ENCODE data around the gene CYTH2. TPM values are rescaled to one million over a fixed set of nuclear protein-coding genes. Genes with fewer than 3 reads are reported as not detected.

The CYTH2 gene
- total and polyA plus RNA-seq, 9 of the 15 experiments (the other 6 are each of a cell fraction or from before 2014, with no cell fraction given), result 1.8 to 45.2 (median 23.8) TPM

DNA sequence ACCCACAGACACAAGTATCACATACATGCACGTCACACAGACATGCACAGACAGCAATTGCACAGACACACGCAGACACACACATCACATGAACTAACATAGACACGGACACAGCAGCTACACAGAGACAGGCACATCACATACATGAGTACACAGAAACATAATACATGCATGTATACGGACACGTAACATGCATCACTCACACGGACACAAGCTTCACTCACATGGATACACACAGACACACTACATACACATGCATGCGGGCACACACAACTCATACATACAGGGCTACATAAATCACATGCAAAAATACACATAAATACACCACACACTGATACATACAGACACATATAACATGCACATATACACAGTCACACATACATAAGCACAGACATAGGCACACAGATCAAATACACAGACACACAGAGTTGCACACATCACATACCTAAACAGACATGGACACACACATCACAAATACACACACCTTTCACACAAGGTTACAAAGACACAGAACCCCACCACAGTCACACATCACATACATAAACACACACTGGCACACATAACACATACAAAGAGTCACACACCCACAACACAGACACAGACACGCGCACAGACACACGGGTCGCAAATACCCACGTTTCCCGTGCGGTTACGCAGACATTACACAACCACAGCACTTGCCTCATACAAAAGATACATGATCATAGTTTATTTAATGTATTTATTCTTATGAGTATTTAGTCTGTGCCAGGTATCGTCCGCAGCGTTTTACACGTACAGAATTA is 43.5 kb downstream of the CYTH2 start (continued):
- TF ChIP-seq SRSF9 (IDR thresholded peaks at IDR 0.05; ENCODE audit: borderline replicate concordance, low read depth, low read length) (no peak), ELF4 (CRISPR knock-in tag; IDR thresholded peaks at IDR 0.05) (0 out of 2 replicates have a peak, but pooled peaks have one; percentile 38), ARHGAP35 (IDR thresholded peaks at IDR 0.05; ENCODE audit: partially characterized antibody) (peak; percentile 33), RNF2 (IDR thresholded peaks at IDR 0.05) (no peak), ZNF444 (CRISPR knock-in tag; IDR thresholded peaks at IDR 0.05) (no peak), NR2F6 (CRISPR knock-in tag; IDR thresholded peaks at IDR 0.05) (no peak), RFX7 (CRISPR knock-in tag; IDR thresholded peaks at IDR 0.05) (no peak), HCFC1 (IDR thresholded peaks at IDR 0.05; ENCODE audit: low read depth, low read length) (no peak)
- TF ChIP-seq, protein P1, sequence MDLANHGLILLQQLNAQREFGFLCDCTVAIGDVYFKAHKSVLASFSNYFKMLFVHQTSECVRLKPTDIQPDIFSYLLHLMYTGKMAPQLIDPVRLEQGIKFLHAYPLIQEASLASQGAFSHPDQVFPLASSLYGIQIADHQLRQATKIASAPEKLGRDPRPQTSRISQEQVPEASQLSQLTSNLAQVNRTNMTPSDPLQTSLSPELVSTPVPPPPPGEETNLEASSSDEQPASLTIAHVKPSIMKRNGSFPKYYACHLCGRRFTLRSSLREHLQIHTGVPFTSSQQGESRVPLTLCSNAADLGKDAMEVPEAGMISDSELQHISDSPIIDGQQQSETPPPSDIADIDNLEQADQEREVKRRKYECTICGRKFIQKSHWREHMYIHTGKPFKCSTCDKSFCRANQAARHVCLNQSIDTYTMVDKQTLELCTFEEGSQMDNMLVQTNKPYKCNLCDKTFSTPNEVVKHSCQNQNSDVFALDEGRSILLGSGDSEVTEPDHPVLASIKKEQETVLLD (IDR thresholded peaks at IDR 0.05), result no peak
- TF ChIP-seq, protein P2, sequence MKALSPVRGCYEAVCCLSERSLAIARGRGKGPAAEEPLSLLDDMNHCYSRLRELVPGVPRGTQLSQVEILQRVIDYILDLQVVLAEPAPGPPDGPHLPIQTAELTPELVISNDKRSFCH (CRISPR knock-in tag; IDR thresholded peaks at IDR 0.05), result no peak
- TF ChIP-seq, protein P2 (tag; IDR thresholded peaks at IDR 0.05), result no peak
- TF ChIP-seq, protein P3, sequence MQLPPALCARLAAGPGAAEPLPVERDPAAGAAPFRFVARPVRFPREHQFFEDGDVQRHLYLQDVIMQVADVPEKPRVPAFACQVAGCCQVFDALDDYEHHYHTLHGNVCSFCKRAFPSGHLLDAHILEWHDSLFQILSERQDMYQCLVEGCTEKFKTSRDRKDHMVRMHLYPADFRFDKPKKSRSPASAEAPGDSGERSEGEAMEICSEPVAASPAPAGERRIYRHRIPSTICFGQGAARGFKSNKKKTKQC (CRISPR knock-in tag; IDR thresholded peaks at IDR 0.05), result no peak
- TF ChIP-seq, protein P4, sequence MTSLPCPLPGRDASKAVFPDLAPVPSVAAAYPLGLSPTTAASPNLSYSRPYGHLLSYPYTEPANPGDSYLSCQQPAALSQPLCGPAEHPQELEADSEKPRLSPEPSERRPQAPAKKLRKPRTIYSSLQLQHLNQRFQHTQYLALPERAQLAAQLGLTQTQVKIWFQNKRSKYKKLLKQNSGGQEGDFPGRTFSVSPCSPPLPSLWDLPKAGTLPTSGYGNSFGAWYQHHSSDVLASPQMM (CRISPR knock-in tag; IDR thresholded peaks at IDR 0.05), result no peak
- TF ChIP-seq, protein P5, sequence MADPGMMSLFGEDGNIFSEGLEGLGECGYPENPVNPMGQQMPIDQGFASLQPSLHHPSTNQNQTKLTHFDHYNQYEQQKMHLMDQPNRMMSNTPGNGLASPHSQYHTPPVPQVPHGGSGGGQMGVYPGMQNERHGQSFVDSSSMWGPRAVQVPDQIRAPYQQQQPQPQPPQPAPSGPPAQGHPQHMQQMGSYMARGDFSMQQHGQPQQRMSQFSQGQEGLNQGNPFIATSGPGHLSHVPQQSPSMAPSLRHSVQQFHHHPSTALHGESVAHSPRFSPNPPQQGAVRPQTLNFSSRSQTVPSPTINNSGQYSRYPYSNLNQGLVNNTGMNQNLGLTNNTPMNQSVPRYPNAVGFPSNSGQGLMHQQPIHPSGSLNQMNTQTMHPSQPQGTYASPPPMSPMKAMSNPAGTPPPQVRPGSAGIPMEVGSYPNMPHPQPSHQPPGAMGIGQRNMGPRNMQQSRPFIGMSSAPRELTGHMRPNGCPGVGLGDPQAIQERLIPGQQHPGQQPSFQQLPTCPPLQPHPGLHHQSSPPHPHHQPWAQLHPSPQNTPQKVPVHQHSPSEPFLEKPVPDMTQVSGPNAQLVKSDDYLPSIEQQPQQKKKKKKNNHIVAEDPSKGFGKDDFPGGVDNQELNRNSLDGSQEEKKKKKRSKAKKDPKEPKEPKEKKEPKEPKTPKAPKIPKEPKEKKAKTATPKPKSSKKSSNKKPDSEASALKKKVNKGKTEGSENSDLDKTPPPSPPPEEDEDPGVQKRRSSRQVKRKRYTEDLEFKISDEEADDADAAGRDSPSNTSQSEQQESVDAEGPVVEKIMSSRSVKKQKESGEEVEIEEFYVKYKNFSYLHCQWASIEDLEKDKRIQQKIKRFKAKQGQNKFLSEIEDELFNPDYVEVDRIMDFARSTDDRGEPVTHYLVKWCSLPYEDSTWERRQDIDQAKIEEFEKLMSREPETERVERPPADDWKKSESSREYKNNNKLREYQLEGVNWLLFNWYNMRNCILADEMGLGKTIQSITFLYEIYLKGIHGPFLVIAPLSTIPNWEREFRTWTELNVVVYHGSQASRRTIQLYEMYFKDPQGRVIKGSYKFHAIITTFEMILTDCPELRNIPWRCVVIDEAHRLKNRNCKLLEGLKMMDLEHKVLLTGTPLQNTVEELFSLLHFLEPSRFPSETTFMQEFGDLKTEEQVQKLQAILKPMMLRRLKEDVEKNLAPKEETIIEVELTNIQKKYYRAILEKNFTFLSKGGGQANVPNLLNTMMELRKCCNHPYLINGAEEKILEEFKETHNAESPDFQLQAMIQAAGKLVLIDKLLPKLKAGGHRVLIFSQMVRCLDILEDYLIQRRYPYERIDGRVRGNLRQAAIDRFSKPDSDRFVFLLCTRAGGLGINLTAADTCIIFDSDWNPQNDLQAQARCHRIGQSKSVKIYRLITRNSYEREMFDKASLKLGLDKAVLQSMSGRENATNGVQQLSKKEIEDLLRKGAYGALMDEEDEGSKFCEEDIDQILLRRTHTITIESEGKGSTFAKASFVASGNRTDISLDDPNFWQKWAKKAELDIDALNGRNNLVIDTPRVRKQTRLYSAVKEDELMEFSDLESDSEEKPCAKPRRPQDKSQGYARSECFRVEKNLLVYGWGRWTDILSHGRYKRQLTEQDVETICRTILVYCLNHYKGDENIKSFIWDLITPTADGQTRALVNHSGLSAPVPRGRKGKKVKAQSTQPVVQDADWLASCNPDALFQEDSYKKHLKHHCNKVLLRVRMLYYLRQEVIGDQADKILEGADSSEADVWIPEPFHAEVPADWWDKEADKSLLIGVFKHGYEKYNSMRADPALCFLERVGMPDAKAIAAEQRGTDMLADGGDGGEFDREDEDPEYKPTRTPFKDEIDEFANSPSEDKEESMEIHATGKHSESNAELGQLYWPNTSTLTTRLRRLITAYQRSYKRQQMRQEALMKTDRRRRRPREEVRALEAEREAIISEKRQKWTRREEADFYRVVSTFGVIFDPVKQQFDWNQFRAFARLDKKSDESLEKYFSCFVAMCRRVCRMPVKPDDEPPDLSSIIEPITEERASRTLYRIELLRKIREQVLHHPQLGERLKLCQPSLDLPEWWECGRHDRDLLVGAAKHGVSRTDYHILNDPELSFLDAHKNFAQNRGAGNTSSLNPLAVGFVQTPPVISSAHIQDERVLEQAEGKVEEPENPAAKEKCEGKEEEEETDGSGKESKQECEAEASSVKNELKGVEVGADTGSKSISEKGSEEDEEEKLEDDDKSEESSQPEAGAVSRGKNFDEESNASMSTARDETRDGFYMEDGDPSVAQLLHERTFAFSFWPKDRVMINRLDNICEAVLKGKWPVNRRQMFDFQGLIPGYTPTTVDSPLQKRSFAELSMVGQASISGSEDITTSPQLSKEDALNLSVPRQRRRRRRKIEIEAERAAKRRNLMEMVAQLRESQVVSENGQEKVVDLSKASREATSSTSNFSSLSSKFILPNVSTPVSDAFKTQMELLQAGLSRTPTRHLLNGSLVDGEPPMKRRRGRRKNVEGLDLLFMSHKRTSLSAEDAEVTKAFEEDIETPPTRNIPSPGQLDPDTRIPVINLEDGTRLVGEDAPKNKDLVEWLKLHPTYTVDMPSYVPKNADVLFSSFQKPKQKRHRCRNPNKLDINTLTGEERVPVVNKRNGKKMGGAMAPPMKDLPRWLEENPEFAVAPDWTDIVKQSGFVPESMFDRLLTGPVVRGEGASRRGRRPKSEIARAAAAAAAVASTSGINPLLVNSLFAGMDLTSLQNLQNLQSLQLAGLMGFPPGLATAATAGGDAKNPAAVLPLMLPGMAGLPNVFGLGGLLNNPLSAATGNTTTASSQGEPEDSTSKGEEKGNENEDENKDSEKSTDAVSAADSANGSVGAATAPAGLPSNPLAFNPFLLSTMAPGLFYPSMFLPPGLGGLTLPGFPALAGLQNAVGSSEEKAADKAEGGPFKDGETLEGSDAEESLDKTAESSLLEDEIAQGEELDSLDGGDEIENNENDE (IDR thresholded peaks at IDR 0.05; ENCODE audit: low read depth, low read length), result no peak

Measured in K562 (cell line).